NCI-H748 treated with DMSO at 0.1 percent for 48 hours (cell line): Measurements from ENCODE around the gene SLC1A4.
"Not testable (repeated sequence)": the region's sequence is repeated elsewhere in the genome, so short reads cannot be mapped to it uniquely, and the experiment has no call there.

Source experiments
- DNase-seq: peaks from one replicate; lab custom pipeline; 2025; lab: John Stamatoyannopoulos, UW

SLC1A4 gene

DNA sequence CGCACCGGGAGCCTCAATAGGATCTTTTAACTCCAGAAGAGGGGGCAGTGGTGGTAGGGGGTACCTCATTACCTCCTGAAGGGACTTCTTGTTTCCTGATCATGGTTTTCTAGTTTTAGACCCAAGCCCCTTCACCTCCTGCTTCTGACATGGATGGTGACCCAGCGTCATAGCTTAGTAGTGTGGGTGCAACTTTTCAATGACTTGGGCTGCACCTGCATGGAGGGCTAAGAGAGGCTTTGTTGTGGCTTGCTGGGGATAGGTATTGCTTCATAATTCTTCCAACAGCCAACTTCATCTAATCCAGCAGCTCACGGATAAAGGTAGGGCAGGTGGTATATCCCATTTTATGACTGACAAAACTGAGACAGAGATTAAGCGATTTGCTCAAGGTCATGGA lies 3.0 kb downstream of the SLC1A4 start:
- no peak for DNase-seq

- no peak for DNase-seq
Observed at GRCh38 chr2:64992990-64993389, 3.8 kb downstream of the SLC1A4 start.

- DNase-seq, result no peak
Observed at GRCh38 chr2:64995041-64995440, 5.8 kb downstream of the SLC1A4 start.

DNA sequence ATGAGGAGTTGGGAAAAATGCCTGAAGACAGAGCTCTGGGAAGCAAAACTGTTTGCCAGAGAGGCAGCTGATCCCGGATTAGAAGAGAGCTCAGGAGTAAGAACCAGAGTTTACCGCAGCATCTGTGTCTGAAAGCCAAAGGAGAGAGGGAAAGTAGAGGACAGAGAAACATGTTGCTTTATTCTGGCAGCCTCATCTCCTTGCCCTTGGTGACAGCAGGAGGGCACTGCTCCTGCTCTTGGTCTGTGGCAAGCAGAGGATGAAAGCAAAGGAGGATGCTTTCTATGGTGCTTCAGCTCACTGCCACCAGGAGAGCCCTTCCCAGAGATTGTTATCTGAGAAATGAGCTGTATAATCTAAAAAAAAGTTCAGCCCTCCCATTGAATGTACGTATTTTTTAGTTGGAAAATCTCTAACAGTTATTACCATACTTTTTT lies 7.7 kb downstream of the SLC1A4 start:
- DNase-seq, result no peak

- DNase-seq, result no peak
Observed at GRCh38 chr2:64998658-64999061, 9.5 kb downstream of the SLC1A4 start.

DNA sequence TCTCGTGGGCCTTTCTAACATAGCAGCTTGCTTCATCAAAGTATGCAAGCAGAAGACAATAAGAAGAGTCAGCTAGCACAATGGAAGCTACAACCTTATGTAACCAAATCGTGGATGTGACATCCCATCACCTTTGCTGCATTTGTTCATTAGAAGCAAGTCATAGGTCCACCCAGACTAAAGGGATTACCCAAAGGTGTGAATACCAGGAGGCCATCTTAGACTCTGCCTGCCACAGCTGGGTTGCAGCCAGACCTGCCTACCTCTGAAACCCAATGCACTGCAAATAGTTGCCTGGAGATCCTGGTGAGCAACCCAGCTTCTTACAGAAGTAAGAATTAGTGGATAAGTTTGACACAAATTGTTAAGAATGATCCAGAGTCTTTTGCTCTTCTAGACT lies 10.6 kb downstream of the SLC1A4 start:
- DNase-seq, result no peak

DNA sequence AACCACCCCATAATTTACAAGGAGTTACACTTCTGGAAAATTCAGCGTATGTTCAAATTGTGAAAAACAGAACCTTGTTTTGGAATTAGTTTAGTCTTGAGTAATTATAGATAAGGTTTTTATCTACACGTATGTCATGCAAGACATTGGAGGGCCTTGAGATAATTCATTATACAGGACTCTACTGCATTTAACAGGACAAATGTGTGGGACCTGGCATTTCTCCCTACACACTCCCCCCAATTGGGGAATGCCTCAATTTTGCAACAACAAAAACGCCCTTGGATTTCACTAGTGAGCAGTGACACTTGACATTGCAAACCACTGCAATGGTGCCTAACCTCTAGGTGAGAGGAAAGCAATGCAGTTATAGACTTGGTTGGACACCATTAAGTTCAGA lies 11.4 kb downstream of the SLC1A4 start:
- no peak for DNase-seq

DNA sequence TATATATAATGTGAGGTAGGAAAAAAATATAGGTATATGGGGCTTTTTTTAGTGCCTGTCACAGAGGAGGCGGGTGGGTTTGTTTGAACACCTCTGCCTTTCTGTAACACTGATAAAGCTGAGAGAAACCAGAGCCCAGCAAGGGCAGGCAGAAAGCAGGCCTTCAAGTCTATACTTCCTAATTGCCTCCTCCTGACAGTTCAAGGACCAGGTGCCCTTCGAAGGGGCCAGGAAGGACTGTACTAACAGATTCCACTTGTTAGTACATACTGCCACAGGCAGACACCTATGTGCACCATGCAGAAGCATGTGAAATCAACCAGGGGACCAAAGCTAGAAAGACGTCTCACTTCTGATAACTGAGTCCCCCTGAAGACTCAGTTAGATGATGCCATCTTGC lies 13.8 kb downstream of the SLC1A4 start:
- no peak for DNase-seq

DNA sequence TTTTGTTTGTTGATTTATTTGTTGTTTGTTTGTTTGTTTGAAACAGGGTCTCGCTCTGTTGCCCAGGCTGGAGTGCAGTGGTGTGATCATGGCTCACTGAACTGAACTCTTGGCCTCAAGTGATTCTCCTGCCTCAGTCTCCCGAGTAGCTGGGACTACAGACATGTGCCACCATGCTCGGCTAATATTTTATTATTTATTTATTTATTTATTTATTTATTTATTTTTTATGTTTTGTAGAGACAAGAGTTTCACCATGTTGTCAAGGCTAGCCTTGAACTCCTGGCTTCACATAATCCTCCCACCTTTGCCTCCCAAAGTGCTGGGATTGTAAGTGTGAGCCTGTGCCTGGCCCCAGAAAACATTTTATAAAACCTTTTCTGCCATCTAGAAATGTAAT lies 15.0 kb downstream of the SLC1A4 start:
- not testable (repeated sequence) for DNase-seq

- no peak for DNase-seq
Observed at GRCh38 chr2:65013776-65014175, 24.6 kb downstream of the SLC1A4 start.

DNA sequence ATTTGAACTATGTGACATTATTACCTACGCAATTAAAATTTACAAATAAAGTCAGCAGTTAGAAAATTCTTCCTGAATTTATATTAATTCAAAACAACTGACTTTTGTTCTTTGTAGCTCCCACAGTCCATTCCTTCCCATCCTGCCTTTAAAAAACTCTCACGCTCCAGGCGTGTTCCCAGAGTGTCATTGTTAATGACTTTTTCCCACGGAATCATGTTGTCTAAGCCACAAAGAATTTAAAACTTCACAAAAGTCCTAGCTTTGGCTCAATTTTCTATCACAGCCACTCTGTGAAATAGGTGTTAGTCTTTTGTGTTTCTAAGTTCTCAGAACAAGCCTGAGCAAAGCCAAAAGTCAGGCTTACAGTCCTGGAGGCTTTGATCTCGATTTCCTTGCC lies 26.5 kb downstream of the SLC1A4 start:
- DNase-seq, result no peak

GRCh38 chr2:65016789-65017188 lies 27.6 kb downstream of the SLC1A4 start:
- DNase-seq, result no peak

GRCh38 chr2:65017335-65017734 lies 28.1 kb downstream of the SLC1A4 start:
- DNase-seq, result no peak

- no peak for DNase-seq
Observed at GRCh38 chr2:65018141-65018582, 29.0 kb downstream of the SLC1A4 start.

- no peak for DNase-seq
Observed at GRCh38 chr2:65019010-65019409, 29.8 kb downstream of the SLC1A4 start.

DNA sequence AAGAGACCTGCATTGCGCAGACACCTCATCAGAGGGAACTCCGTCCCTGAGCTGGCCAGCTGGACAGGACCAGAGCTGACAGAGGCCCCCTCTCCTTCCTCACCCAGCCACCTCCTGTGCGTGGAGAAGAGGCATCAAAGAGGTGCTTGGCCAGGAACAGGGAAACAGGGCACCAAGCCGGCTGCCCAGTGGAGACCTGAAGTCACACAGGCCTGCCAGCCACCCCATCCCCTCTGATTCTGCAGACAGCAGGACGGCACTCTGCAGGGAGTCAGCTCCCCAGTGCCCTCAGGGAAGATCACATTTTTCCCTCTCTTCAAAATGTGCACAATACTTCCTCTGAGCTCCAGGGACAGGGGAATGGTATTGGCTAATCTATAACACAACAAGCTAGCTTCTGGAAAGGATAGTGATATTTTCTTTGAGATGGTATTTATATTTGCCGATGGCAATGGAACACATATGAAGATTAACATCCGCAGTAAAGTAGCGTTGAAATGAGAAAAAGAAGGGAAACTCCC lies 30.5 kb downstream of the SLC1A4 start:
- DNase-seq, result no peak

DNA sequence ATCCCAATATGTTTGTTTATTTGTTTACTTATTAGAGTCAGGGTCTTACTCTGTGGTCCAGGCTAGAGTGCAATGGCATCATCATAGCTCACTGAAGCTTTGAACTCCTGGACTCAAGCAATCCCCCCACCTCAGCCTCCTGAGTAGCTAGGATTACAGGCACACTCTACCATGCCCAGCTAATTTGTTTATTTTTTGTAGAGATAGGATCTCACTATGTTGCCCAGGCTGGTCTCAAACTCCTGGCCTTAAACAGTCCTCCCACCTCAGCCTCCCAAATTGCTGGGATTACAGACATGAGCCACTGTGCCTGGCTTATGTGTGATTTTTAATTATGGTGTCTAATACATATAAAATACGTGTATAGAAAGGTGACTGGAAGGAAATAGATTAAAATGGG lies 31.1 kb downstream of the SLC1A4 start:
- DNase-seq, result not testable (repeated sequence)

DNA sequence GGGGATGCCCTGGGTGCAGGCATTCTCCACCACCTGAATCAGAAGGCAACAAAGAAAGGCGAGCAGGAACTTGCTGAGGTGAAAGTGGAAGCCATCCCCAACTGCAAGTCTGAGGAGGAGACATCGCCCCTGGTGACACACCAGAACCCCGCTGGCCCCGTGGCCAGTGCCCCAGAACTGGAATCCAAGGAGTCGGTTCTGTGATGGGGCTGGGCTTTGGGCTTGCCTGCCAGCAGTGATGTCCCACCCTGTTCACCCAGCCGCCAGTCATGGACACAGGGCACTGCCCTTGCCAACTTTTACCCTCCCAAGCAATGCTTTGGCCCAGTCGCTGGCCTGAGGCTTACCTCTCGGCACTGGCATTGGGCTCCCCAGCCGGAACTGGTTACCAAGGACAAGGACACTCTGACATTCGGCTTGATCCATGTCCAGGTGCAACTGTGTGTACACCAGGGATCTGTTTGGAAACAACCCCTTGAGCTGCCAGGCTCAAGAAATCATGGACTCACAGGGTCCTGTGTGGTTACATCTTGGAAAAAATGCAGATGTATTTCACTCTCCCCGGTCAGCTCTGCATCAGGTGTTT lies 31.8 kb downstream of the SLC1A4 start:
- no peak for DNase-seq

DNA sequence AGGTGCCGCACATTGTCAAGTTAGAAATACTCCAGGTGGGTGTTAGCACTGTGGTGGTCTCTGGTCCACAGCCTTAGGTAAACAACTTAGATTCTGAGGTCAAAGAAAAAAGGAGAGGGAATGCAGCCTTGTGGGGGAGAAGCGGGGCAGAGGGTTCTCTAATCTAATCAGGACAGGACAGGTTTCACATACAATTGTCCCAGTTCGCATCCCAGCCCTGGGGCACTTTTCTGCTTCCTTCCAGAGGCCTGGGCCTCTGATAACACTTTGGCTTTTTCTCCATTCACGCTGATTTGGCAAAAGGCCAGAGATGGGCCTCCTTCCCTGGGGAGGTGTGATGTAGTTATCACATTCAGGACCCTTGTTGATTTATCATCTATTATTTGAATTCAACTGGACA lies 32.5 kb downstream of the SLC1A4 start:
- DNase-seq, result no peak

- no peak for DNase-seq
Observed at GRCh38 chr2:65022189-65022588, 33.0 kb downstream of the SLC1A4 start.

- no peak for DNase-seq
Observed at GRCh38 chr2:65023742-65024141, 34.5 kb downstream of the SLC1A4 start.

- DNase-seq, result no peak
Observed at GRCh38 chr2:65024149-65024829, 35.1 kb downstream of the SLC1A4 start.

DNA sequence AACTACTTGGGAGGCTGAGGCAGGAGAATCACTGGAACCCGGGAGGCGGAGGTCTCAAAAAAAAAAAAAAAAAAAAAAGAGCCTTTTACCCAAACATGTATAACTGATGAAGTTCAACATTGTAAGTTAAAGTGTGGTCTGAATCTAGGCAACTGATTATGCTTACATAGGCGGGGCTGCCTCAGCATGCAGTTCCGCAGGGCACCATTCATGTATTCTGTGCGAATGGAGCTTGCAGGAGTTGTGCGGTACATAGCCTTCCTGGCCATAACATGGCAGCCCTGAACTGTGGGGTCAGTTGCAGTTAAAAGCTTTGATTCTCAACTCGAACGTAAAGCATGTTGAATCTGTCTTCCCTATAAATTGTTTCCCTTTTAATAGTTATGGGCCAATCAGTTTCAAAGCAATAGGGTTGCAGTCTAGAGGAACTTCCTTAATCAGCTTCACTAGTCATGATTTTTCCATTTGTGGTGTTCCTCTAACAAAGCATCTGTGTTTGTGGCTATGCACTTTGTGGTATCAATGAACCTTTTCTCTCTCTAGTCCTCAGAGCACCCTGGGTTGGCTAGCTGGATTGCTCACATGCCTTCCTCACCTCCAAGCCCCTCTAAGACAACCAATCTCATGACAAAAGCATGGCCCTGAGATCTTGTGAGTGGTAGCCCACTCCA lies 36.4 kb downstream of the SLC1A4 start:
- DNase-seq, result no peak
